Breast epithelium (tissue), 3 donors: ENCODE data around the gene CRYGN.

Experiments
- POLR2A ChIP-seq: fragments of 450-650 bp; IDR thresholded peaks from one replicate; pipeline ENCODE4 v1.6.1; 2016; ENCODE audit warnings: antibody characterized with exemption, mild to moderate bottlenecking, moderate library complexity
- TF ChIP-seq, protein P1 (sequence below), 3 donors: fragments of 450-650 bp; IDR thresholded peaks; one replicate each; pipeline ENCODE4 v1.5.1; 2016 to 2017; ENCODE audit warnings: antibody characterized with exemption in 3 of 3, mild to moderate bottlenecking in 3 of 3, moderate library complexity in 3 of 3

DNA sequence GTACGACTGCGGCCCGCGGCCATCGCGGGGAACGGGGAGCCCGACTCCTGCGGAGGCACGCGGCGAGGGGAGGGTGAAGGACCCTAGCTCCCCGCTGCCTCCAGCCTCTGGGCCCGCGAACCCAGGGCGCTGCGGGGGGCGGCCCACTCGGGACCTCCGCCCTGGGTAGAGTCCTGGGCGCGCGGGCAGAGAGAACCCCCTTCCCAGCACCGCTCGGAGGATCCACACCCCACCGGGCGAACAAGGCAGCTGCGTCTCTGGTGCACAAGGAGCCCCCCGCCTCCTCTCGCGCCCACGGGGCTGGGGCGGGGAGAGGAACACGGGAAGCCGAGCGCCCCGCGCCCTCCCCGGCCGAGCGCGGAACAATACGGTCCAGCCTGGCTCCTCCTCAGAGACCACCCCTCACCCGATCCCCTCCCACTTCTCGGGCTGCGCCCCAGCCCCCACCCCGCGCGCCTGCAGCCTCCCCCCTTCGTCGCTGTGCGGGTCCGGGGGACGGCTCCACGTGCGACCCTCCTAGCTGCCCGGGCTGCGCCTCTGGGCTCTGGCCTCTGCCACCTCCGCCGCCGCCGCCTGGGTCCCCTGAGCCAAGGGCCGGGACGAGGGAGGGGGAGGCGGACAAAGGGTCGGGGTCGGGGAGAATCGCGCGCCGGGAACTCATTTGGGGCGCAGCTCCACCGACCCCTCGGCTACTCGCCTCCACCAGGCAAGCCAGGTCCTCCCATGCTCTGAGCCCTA lies 30.1 kb downstream of the CRYGN start, which contains the start of gene WDR86:
- TF ChIP-seq, protein P1, sequence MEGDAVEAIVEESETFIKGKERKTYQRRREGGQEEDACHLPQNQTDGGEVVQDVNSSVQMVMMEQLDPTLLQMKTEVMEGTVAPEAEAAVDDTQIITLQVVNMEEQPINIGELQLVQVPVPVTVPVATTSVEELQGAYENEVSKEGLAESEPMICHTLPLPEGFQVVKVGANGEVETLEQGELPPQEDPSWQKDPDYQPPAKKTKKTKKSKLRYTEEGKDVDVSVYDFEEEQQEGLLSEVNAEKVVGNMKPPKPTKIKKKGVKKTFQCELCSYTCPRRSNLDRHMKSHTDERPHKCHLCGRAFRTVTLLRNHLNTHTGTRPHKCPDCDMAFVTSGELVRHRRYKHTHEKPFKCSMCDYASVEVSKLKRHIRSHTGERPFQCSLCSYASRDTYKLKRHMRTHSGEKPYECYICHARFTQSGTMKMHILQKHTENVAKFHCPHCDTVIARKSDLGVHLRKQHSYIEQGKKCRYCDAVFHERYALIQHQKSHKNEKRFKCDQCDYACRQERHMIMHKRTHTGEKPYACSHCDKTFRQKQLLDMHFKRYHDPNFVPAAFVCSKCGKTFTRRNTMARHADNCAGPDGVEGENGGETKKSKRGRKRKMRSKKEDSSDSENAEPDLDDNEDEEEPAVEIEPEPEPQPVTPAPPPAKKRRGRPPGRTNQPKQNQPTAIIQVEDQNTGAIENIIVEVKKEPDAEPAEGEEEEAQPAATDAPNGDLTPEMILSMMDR (IDR thresholded peaks at IDR 0.05), result no peak
- no peak for TF ChIP-seq POLR2A
